Heart right ventricle (tissue), 16 donors: ENCODE measurements around the gene EFEMP2. TPM values are rescaled to one million over a fixed set of nuclear protein-coding genes. Genes with fewer than 3 reads are reported as not detected.

Experiments
- ATAC-seq, 8 donors: fragments of 200-7000 bp; cut with Tn5 transposase; one replicate each; pipeline ENCODE4 v1.9.1; 2020; ENCODE audit warnings: mild to moderate bottlenecking in 8 of 8, moderate library complexity in 8 of 8, moderate number of reproducible peaks in 1 of 8
- DNase-seq, 2 donors: peaks; one replicate each; pipeline ENCODE4 v3.0.0-alpha.2; 2020
- H3K27ac ChIP-seq, 10 donors: fragments of 200-600 bp; sonication (generic) in 2 of 10; one replicate each; pipeline versions ENCODE4 v1.5.0 to v1.8.0; 2020 to 2022; ENCODE audit warnings: mild to moderate bottlenecking in 3 of 10
- H3K27me3 ChIP-seq, 7 donors: fragments of 200-600 bp; one replicate each; pipeline ENCODE4 v1.8.0; 2021 to 2022; ENCODE audit warnings: mild to moderate bottlenecking in 2 of 7
- H3K36me3 ChIP-seq, 9 donors: fragments of 200-600 bp; sonication (generic) in 1 of 9; one replicate each; pipeline versions ENCODE4 v1.5.0 to v1.8.0; 2020 to 2022; ENCODE audit warnings: mild to moderate bottlenecking in 2 of 9
- H3K4me1 ChIP-seq, 9 donors: fragments of 200-600 bp; sonication (generic) in 1 of 9; one replicate each; pipeline versions ENCODE4 v1.5.0 to v1.8.0; 2020 to 2022; ENCODE audit warnings: mild to moderate bottlenecking in 4 of 9
- H3K4me3 ChIP-seq, 10 donors: fragments of 200-600 bp; sonication (generic) in 2 of 10; one replicate each; pipeline versions ENCODE4 v1.5.0 to v1.8.0; 2020 to 2022; ENCODE audit warnings: mild to moderate bottlenecking in 7 of 10, moderate library complexity in 2 of 10
- H3K9me3 ChIP-seq, 11 donors: fragments of 200-600 bp in 10 of 11; sonication (generic) in 2 of 11; one replicate each; pipeline versions ENCODE4 v1.5.0 to v1.8.0; 2013 to 2022; ENCODE audit warnings: mild to moderate bottlenecking in 2 of 11, control low read depth in 1 of 11, moderate library complexity in 1 of 11
- WGBS, 2 donors: extraction: QIAGEN DNeasy Blood & Tissue Kit; methylation state at CpG; one replicate each; pipeline ENCODE4 v1.1.7; 2013; ENCODE audit warnings: inconsistent platforms in 1 of 2; 5-methylcytosine and 5-hydroxymethylcytosine counted together
- intact Hi-C, 10 donors: fragments of 100-400 bp; cut with DNase I; formaldehyde crosslinking; loops; one replicate each; pipeline versions ENCODE4 v1.11.1 to v1.14.2; 2022
- polyA plus RNA-seq, 2 donors: library from polyadenylated mRNA; stranded (reverse); fragments of 200-250 nt; gene quantifications; one replicate each; pipeline ENCODE4 v1.2.3, GENCODE V29; 2013
- total RNA-seq, 10 donors: library from RNA; stranded (reverse); fragmentation: NEBNext Ultra II Directional in 3 of 10; extraction: Animal tissue kit (Norgen Biotek cat#: 25700) in 3 of 10; gene quantifications; one replicate each; pipeline versions ENCODE4 v1.2.1 to v1.2.4, GENCODE V29; 2021 to 2023
- TF ChIP-seq, protein P1 (sequence below), 9 donors: fragments of 200-600 bp; sonication (generic) in 2 of 9; IDR thresholded peaks; one replicate each; pipeline versions ENCODE4 v1.5.0 to v1.8.0; 2021 to 2022; ENCODE audit warnings: antibody characterized with exemption in 9 of 9, mild to moderate bottlenecking in 5 of 9, moderate library complexity in 1 of 9
- donor health status: Arrhythmogenic right ventricular cardiomyopathy.
- donor health status: ischemic (EF 13 %, LVEDD 7.1; RV severe dilation, severe dysfunction).
- donor health status: healthy with polysubstance abuse.
- donor health status: DM: no; HTN: yes; CAD: no.
- donor health status: DM: no; HTN: no; CAD: no.
- donor health status: ischemic (EF 25% LVEDD 6.9; RV normal size, moderate dysfunction).
- donor health status: ischemic (EF 25% LVEDD 5.7; RV mildly dilated, moderate dysfunction).
- donor health status: healthy.
- donor health status: DM: yes; HTN: yes; CAD: no.
- donor health status: Ischemic cardiomyopathy.
- donor health status: ischemic (EF 35%, LVEDD 5.7; RV mildly dilated, moderate dysfunction).
- donor health status: nonischemic (EF 11% LVEDD 7.7; RV severe dilation, severe dysfunction).
- donor health status: DM: yes; HTN: yes; CAD: no.
- donor health status: PGD.
- donor health status: ischemic (EF 29% LVEDD 5.4; RV normal size, mild dysfunction).
- donor health status: nonischemic (EF 23%, LVEDD 6.1; RV moderate dilation, normal function).

The EFEMP2 gene
- total and polyA plus RNA-seq, 12 donors, result 54.8 to 133 (median 89.6) TPM

- no peaks in the 10 kb centered on the region for H3K27me3 ChIP-seq
- H3K9me3 ChIP-seq, result no peaks in the 10 kb centered on the region
- ATAC-seq (peak; percentile 74 to 86 (median 81)), DNase-seq (peak; percentile 98 to 99)
- 0% methylated on average over 88 to 94 of the region's 94 CpGs for WGBS, 2 donors
- H3K27ac ChIP-seq, result peak within 1 kb of the TSS; percentile 91 to 100 (median 98)
- TF ChIP-seq, protein P1, sequence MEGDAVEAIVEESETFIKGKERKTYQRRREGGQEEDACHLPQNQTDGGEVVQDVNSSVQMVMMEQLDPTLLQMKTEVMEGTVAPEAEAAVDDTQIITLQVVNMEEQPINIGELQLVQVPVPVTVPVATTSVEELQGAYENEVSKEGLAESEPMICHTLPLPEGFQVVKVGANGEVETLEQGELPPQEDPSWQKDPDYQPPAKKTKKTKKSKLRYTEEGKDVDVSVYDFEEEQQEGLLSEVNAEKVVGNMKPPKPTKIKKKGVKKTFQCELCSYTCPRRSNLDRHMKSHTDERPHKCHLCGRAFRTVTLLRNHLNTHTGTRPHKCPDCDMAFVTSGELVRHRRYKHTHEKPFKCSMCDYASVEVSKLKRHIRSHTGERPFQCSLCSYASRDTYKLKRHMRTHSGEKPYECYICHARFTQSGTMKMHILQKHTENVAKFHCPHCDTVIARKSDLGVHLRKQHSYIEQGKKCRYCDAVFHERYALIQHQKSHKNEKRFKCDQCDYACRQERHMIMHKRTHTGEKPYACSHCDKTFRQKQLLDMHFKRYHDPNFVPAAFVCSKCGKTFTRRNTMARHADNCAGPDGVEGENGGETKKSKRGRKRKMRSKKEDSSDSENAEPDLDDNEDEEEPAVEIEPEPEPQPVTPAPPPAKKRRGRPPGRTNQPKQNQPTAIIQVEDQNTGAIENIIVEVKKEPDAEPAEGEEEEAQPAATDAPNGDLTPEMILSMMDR (IDR thresholded peaks at IDR 0.05), result peak in 4 of 9 donors; percentile 12 to 23 (median 14)
- H3K4me3 ChIP-seq, result peak within 1 kb of the TSS; percentile 66 to 98 (median 86)
- peaks cover 0 to 17% (median 0%) of the 10 kb centered on the region in 9 donors for H3K36me3 ChIP-seq
- intact Hi-C loops, result loop anchor here in 1 of 10 donors (2.0 kb wide), 1 partner anchor 28 kb away; the partner anchor contains the start of genes C11orf68 and DRAP1
- peaks cover 22 to 75% (median 65%) of the 10 kb centered on the region in 9 donors for H3K4me1 ChIP-seq
These were observed 18.0 kb upstream of the EFEMP2 start, which contains the start of gene CCDC85B for GRCh38 chr11:65890324-65891218. TSS of gene CCDC85B (plus strand) at chr11:65890673. CDS start at chr11:65890784, 111 bp downstream.

DNA sequence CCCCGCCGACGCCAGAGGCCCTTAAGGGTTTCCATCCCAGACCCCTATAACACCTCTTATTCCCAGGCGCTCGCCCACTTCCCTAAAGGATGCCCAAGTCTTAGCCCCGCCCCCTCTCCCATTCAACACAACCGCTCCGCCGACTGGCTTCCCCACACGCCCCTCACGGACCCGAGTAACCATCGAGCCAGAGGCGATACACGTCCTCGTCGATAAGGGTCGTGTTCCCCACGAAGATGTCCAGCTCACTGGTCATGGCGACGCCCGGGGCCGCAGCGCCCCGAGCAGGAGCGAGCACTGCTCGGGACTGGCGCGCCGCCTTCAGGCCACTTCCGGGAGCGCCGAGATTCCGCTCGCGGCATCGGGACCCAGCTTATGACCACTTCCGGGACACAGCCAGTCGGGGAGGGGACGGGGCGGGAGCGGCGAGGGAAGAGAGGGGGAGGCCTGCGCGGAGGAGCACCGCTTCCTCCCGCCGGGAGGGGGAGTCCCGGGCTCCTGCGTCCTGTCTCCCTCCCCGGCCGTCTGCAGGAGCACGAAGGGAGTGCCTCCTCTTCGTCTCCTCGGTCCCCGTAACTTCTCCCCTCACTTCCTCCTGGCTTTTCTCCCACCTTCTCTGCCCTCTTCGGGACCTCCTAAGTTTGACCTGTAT lies 15.7 kb upstream of the EFEMP2 start, which contains the start of gene FIBP:
TSS of gene FIBP (minus strand) at position 309 of the 652 bp plus-strand sequence. CDS start at position 256, 53 bp downstream.
- ATAC-seq (peak; percentile 82 to 90 (median 87)), DNase-seq (peak; percentile 98)
- no peaks in the 10 kb centered on the region for H3K27me3 ChIP-seq
- peaks cover 0 to 38% (median 16%) of the 10 kb centered on the region in 9 donors for H3K36me3 ChIP-seq
- 0 to 1% methylated on average over 53 to 56 of the region's 57 CpGs for WGBS, 2 donors
- peak within 1 kb of the TSS; percentile 91 to 100 (median 98) for H3K27ac ChIP-seq
- intact Hi-C loops, result loop anchor here in 7 of 10 donors (1.0 to 10.0 kb wide), 9 partner anchors 15 to 173 kb away; partner anchors contain the start of genes SART1 (in 6 of the 7), C11orf68 (in 4 of the 7), DRAP1 (in 4 of the 7) and CFL1 (in 2 of the 7)
- TF ChIP-seq, protein P1 (IDR thresholded peaks at IDR 0.05), result peak; percentile 81 to 93 (median 88)
- H3K4me3 ChIP-seq, result peak within 1 kb of the TSS; percentile 48 to 98 (median 76)
- H3K9me3 ChIP-seq, result no peaks in the 10 kb centered on the region
- peaks cover 20 to 70% (median 57%) of the 10 kb centered on the region in 9 donors for H3K4me1 ChIP-seq

DNA sequence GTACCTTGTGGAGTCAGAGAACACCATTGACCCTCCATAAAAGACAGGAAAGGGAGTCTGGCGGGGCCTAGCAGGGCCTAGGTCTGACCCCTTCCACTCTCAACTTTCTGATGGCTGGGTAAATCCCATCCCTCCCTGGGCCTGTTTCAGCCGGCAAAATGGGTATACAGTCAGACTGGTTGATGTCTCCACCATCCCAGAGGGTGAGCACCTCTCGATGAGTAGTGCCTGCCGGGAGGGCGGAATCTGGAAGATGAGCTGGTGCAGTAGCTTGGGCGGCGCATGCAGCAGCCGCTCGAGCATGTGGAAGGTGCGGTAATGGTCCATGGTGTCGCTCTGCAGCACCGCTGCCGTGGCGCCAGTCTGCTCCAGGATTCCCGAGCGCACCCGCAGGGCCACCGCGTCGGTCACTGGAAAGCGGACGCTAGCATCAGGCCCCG lies 15.1 kb upstream of the EFEMP2 start:
- 3 to 4% methylated on average over 23 of the region's 23 CpGs for WGBS, 2 donors
- H3K4me1 ChIP-seq, result peaks cover 16 to 64% (median 51%) of the 10 kb centered on the region in 9 donors
- intact Hi-C loops, result loop anchor here in 7 of 10 donors (1.0 to 10.0 kb wide), 9 partner anchors 15 to 173 kb away; partner anchors contain the start of genes SART1 (in 6 of the 7), C11orf68 (in 4 of the 7), DRAP1 (in 4 of the 7) and CFL1 (in 2 of the 7)
- peak overlapping the region in 9 of 10 donors; percentile 91 to 100 (median 98) for H3K27ac ChIP-seq
- no peaks in the 10 kb centered on the region for H3K9me3 ChIP-seq
- TF ChIP-seq, protein P1 (IDR thresholded peaks at IDR 0.05), result no peak
- no peak for DNase-seq
- ATAC-seq, result no peak
- peak overlapping the region; percentile 48 to 98 (median 76) for H3K4me3 ChIP-seq
- H3K27me3 ChIP-seq, result no peaks in the 10 kb centered on the region
- peaks cover 0 to 44% (median 17%) of the 10 kb centered on the region in 9 donors for H3K36me3 ChIP-seq
